CD4-positive, alpha-beta T cell treated with Interleukin-21 for 1 hour (primary cell): ENCODE data around the gene FGFR4.

ENCODE experiments used
- DNase-seq: peaks from one replicate; pipeline ENCODE4 v3.0.0-alpha.2; 2020

Gene FGFR4

DNA sequence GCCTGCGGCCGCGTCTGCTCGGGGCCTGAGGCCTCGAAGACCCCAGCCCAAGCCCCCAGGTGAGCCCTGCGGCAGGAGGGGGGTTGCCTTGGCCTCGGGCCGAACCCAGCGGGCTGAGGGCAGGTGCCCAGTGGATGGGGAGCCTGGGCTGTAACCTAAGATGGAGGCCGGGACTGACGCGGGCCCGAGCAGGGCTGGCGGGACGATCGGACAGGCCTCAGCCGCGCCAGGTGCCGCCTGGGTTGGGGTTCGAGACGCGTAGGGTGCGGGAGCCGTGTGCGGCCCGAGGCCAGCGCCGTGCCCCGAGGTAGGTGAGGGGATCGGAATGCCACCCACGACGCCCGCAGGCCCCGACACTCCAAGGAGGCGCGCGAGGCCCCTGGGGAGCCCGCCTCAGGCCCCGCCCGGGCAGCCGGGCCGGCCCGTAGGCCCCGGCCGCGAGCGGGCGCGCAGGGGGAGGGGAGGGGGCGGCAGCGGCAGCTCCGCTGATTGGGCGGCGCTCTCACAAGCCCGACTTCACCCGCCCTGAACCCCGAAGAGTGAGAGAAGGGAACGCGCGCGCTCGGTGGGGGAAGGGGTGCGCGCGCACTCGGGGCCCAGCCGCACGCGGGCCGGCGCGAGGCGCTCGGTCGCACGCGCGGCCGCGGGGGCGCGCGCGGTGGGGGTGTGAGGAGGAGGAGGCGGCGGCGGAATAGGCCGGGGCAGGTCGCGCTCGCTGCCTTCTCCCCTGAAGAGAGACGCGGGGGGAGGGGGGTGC lies 46.6 kb downstream of the FGFR4 start, which contains the start of gene NSD1:
TSS of gene NSD1 (plus strand) at position 678 of the 757 bp plus-strand sequence. CDS start 1,331 bp downstream, outside the sequence.
- DNase-seq, result peak; percentile 93

DNA sequence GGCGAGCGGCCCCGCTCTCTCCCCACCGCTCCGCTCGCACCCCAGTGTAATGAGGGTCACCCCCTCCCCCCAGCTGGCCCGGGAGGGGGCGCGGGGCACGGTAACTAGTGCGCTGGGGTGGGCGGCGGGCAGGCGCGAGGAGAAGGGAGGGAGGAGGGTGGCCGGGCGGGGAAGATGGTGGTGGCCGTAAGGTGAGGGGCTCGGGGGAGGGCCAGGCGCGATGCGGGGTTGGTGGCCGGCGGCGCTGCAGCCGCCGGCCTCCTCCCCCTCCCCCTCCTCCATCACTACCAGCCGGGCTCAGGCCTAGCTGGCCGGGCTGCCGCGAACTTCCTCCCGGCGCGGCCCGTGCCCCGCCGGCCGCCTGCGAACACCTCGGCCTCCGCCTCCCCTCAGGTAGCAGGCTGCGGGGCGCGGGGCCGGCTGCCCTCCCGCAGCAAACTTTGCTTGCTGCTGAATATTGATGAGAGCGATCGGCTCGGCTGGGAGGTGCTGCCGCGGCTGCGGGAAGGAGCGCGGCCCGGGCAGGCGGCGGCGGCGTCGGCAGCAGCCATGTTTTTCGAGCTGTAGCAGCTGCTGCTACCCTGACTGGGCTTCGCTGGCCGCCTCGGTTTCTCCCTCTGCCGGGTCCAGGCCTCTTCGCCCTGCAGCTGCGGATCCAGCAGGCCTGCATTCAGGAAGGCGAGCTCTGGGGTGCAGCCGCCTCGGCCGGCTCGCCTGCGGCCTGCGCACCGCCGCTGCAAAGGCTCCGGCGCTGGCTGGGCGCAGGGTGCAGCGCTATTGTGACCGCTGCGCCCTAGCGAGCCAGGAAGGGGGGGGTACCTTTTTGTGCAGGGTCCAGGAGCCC lies 47.4 kb downstream of the FGFR4 start:
- DNase-seq, result peak; percentile 50

DNA sequence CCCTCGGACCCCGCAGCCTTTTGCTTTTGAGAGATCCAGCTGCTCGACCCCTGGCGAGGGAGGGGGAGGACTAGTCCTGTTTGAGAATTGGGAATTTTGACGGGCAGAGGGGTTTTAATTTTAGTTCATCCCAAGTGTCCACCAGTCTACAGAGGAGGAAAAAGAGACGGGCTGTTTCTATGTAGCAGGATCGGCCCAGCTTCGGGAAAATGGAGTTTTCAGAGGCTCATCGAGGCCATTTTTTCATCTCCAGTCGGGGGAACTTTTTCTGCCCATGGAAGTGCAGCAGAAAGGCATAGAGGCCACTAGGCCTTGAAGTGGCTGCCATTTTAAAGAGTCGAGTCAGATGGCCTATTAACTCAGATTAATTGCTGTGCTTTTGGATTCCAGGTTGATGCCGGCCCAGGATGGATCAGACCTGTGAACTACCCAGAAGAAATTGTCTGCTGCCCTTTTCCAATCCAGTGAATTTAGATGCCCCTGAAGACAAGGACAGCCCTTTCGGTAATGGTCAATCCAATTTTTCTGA lies 48.0 kb downstream of the FGFR4 start:
- DNase-seq, result no peak

DNA sequence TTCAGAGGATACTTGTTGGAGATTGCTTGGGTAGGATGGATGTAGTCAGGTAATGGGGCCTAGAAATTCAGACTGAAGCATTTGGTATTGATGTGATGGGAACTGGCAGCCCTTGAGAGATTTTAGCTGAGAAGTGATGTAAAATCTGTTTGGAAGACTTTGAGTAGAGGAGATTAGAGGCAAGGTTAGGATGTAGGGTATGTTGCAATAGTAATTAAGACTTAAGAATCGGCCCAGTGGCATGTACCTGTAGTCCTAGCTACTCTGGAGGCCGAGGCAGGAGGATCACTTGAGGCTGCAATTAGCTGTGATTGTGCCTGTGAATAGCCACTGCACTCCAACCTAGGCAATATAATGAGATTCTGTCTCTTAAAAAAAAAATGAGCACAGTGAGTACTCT lies 53.6 kb downstream of the FGFR4 start:
- no peak for DNase-seq

DNA sequence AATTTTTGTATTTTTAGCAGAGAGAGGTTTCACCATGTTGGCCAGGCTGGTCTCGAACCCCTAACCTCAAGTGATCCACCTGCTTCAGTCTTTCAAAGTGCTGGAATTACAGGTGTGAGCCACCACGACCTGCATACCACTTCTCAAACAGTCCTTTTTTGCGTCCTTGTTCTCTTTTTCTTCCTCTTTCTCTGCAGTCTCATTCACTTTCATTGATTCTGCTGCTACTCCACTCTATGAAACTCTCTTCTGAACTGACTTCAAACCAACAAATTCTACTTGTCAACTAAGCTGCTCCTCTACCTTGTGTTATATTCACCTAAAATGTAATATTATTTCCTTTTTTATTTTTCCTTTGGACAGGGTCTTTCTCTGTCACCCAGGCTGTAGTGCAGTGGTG lies 54.8 kb downstream of the FGFR4 start:
- no peak for DNase-seq

DNA sequence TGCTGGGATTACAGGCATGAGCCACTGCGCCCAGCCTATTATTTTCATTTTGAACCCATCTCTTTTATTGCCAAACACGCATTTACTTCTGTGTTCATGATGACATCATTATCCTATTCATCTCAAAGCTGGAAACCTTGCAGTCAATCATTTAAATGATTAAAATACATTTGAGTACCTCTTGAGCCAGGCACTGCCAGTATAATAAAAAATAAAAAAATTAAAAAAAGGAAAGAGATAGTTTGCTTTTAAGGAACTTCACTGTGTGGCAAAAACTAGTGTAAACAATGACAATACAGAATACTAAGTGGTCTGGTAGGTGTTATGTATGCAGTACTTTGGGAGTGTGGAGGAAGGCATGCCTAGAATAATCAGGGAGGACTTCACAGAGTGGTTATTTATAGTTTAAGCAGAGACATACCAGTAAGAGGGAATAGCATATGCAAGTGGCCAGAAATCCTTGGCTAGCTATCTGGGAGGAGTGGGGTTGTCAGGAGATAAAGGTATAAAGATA lies 55.4 kb downstream of the FGFR4 start:
- no peak for DNase-seq

DNA sequence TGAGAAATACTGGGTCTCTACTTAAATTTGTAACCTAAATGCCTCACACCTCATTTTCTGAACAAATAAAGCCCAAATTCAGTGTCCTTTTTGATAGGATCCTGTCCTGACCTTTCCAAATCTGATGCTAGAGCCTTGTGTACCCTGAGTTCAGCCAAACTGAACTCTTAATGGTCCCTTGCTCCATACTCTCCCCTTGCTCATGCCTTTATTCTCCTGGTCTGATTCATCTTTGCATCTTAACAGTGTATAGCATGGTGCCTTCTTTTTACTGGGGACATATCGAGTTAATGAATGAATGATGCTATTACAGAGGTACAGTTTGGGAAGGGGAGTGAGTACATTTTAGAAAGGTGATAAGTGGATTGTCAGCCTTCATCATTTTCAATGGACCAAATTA lies 56.1 kb downstream of the FGFR4 start:
- DNase-seq, result no peak

DNA sequence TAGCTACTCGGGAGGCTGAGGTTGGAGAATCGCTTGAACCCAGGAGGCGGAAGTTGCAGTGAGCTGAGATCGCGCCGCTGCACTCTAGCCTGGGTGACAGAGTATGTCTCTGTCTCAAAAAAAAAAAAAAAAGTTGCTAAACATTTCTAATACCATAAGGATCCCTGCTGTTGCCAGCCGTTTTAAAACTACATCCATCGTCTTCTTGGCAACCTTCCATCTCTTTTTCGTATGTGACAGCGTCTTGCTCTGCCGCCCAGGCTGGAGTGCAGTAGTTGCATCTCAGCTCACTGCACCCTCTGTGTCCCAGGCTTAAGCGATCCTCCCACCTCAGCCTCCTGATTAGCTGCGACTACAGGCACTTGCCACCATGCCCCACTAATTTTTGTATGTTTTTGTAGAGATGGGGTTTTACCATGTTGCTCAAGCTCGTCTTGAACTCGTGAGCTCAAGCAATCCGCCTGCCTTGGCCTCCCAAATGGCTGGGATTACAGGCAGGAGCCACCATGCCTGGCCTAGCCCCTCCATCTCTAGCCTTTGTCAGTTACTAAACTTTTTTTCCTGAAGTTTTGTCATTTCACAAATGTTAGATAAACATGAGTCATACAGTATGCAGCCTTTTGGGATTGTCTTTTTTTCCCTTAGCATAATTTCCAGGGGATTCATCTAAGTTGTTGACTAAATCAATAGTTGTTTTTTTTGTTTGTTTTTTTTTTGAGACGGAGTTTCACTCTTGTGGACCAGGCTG lies 60.4 kb downstream of the FGFR4 start:
- DNase-seq, result no peak
